ENCODE data around the gene TFAP2C.
"Not testable (repeated sequence)": the region's sequence is repeated elsewhere in the genome, so short reads cannot be mapped to it uniquely, and the experiment has no call there.

Gene TFAP2C

GRCh38 chr20:56657879-56658278, 28.8 kb downstream of the TFAP2C start:
- no peak for DNase-seq

DNA sequence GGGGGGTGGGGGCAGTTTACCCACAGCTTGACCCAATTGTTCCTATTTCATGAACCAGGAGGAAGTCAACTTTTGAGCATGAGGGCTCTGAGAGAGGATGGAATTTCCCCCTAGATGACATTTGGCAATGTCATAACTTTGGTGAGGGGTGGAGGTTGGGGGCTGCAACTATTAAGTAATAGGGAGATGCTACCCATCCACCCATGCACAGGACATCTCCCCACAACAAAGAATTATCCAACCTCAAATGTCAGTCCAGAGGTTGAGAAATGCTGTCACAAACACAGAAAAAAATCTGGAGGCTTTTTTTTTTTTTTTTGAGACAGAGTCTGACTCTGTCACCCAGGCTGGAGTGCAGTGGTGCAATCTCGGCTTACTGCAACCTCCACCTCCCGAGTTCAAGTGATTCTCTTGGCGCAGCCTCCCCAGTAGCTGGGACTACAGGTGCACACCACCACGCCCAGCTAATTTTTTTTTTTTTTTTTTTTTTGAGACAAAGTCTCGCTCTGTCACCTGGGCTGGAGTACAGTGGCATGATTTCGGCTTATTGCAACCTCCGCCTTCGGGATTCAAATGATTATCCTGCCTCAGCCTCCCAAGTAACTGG, 29.3 kb downstream of the TFAP2C start:
- DNase-seq = not testable (repeated sequence)

DNA sequence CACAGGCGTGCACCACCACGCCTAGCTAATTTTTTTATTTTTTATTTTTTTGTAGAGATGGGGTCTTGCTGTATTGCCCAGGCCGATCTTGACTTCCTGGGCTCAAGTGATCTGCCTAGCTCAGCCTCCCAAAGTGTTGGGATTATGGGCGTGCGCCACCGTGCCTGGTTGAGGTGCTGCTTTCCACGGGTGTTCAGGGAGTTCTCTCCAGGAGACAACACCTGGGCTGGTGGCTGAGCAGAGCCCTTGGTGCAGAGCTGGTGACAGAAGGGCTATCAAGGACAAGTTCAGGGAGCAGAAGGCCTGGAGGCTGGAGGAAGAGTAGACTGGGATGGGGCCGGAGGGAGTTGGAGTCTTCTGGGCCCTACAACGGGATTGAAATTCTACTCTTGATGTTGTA, 34.6 kb downstream of the TFAP2C start:
- DNase-seq = no peak

DNA sequence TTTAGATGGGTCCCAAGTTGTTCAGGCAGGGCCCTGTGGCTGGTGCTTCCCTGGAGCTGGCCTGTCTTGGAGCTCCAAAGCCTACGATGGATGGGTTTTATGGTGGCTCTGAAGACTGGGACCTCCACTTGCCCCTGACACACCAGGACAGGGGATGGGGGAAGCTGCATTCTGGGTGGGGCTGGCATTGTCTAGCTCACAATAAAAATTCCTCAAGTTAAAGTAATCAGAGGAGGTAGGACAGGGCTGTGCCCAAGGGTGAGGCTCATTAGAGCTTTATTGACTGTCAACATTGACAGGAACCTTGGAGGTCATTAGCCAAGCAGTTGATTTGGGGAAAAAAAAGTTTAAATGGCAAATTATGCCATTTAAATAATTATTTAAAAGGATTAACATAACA, 35.7 kb downstream of the TFAP2C start:
- no peak for DNase-seq

- DNase-seq = no peak
Measured at GRCh38 chr20:56665806-56666205, 36.7 kb downstream of the TFAP2C start.

DNA sequence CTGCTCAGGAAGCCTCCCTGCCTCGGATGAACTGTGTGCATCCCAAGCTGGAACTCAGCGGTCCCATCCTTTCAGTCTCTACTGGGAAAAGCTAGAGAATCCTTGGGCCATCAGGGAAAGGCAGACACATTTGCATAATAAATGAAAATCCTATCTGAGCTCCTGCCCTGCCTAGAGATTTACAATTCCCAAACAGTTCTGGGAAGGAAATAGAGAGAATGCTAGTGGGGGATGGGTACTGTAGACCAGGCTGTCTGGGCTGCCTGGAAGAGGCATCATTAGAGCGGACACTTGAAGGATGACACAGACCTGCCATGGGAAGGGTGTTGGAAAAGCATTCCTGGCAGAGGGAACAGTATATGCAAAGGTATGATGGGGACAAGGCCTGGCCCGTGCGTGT, 44.3 kb downstream of the TFAP2C start:
- peak; percentile 25 for DNase-seq

- DNase-seq = no peak
Measured at GRCh38 chr20:56676001-56676400, 46.9 kb downstream of the TFAP2C start.

- no peak for DNase-seq
Measured at GRCh38 chr20:56676679-56677078, 47.6 kb downstream of the TFAP2C start.

DNA sequence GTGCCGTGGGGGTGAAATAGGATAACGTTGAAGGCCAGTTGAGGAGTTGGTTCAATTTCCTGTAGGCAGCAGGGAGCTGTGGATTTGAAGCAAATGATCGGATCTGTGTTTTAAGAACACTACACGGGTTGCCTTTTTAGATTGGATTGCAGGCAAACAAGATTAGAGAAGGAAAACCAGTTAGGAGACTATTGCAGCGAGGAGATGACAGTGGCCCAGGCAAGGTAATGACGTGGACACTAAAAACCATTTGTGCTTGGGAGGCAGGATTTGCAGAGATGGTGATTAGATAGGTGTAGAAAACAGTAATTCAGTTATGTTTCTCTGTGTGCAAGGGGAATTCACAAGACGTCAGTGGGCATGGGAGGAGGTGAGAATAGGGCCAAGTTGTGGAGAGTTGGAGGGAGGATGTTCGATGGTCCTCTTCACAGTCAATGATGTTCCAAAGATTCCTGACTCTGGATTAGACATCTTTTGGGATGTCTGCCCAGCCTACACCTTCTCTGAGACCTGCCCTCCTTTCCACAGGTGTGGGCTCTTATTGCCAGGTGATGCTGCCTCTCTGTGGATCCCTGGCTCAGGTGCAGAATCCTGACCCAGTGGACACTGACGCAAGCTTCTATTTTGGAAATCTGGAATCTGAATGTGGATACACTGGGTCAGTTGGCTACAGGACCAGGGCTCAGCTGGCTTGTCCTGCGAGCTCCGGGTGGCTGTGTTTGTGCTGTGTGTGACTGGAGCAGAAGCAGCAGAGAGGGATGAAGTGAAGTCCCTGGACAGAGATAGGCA, 54.2 kb downstream of the TFAP2C start:
- no peak for DNase-seq

- no peak for DNase-seq
Measured at GRCh38 chr20:56685879-56686278, 56.8 kb downstream of the TFAP2C start.

GRCh38 chr20:56687061-56687460, 58.0 kb downstream of the TFAP2C start:
- DNase-seq = no peak

DNA sequence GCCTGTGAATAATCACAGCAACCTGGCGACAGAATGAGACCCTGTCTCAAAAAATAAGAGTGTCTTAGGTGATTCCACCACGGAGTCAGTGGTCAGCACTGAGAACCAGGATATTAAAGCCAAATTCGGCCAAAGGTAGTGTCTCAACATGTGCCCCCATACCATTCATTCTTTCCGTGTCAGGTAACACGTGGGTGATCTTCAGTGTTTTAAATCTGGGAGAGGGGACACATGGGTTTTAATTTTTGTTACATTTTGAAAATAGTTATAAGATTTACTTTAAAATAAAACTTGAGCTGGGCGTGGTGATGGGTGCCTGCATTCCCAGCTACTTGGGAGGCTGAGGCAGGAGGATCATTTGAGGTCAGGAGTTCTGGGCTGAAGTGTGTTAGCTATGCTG, 59.0 kb downstream of the TFAP2C start:
- no peak for DNase-seq
